DND-41 (cell line): ENCODE results near the gene S1PR1.
"Not testable (repeated sequence)": the region's sequence is repeated elsewhere in the genome, so short reads cannot be mapped to it uniquely, and the experiment has no call there.

Experiments
- ATAC-seq: fragments of 200-7000 bp; cut with Tn5 transposase; 3 replicates; pipeline ENCODE4 v1.9.1; 2021; ENCODE audit warnings: low read depth; ENCODE audit not compliant: insufficient read depth
- DNase-seq: peaks from one replicate; pipeline ENCODE4 v3.0.0-alpha.2; 2020
- H2AFZ ChIP-seq: 2 replicates; pipeline ENCODE4 v1.6.0; 2012; ENCODE audit warnings: low read depth, low read length
- H3K27ac ChIP-seq: 2 replicates; pipeline ENCODE4 v1.5.1; 2012; ENCODE audit warnings: low read length, inconsistent platforms
- H3K27me3 ChIP-seq: fragments of 200-600 bp; sonication (generic); 2 replicates; pipeline ENCODE4 v1.6.0; 2012; ENCODE audit warnings: low read length, mild to moderate bottlenecking, inconsistent platforms; ENCODE audit not compliant: insufficient read depth, poor library complexity
- H3K36me3 ChIP-seq: 2 replicates; pipeline ENCODE4 v1.5.1; 2012; ENCODE audit warnings: low read length, inconsistent platforms; ENCODE audit not compliant: insufficient read depth
- H3K4me1 ChIP-seq: 2 replicates; pipeline ENCODE4 v1.5.1; 2012; ENCODE audit warnings: mild to moderate bottlenecking, low read length; ENCODE audit not compliant: insufficient read depth
- H3K4me2 ChIP-seq: 2 replicates; pipeline ENCODE4 v1.6.0; 2012; ENCODE audit warnings: mild to moderate bottlenecking, moderate library complexity, low read length, inconsistent platforms; ENCODE audit not compliant: insufficient read depth
- H3K4me3 ChIP-seq, 2 experiments: fragments of 200-600 bp in 1 of 2; shearing (Covaris generic) in 1 of 2; 2 replicates each; pipeline ENCODE4 v1.5.1; 2012 to 2016; ENCODE audit warnings: inconsistent platforms in 2 of 2, low read length in 2 of 2, mild to moderate bottlenecking in 2 of 2, low read depth in 1 of 2, moderate library complexity in 1 of 2
- H3K79me2 ChIP-seq: 2 replicates; pipeline ENCODE4 v1.6.0; 2012; ENCODE audit warnings: low read length, inconsistent platforms; ENCODE audit not compliant: insufficient read depth
- H3K9ac ChIP-seq: 2 replicates; pipeline ENCODE4 v1.6.0; 2012; ENCODE audit warnings: low read depth, mild to moderate bottlenecking, inconsistent platforms, low read length, moderate library complexity
- H3K9me3 ChIP-seq: 2 replicates; pipeline ENCODE4 v1.5.1; 2012; ENCODE audit warnings: low read length, moderate library complexity, mild to moderate bottlenecking, inconsistent platforms; ENCODE audit not compliant: insufficient read depth, severe bottlenecking
- H4K20me1 ChIP-seq: 2 replicates; pipeline ENCODE4 v1.6.0; 2012; ENCODE audit warnings: low read length; ENCODE audit not compliant: insufficient read depth
- CTCF ChIP-seq: IDR thresholded peaks from 2 replicates; pipeline ENCODE4 v1.5.1; 2012; ENCODE audit warnings: borderline replicate concordance, low read length, moderate library complexity, mild to moderate bottlenecking; ENCODE audit not compliant: poor library complexity, severe bottlenecking; ENCODE audit errors: extremely low read depth
- EZH2 ChIP-seq: IDR thresholded peaks from 3 replicates; pipeline ENCODE4 v1.6.1; 2012; ENCODE audit warnings: borderline replicate concordance, low read depth, mild to moderate bottlenecking, moderate library complexity, low read length, inconsistent platforms; ENCODE audit not compliant: severe bottlenecking

Gene S1PR1

DNA sequence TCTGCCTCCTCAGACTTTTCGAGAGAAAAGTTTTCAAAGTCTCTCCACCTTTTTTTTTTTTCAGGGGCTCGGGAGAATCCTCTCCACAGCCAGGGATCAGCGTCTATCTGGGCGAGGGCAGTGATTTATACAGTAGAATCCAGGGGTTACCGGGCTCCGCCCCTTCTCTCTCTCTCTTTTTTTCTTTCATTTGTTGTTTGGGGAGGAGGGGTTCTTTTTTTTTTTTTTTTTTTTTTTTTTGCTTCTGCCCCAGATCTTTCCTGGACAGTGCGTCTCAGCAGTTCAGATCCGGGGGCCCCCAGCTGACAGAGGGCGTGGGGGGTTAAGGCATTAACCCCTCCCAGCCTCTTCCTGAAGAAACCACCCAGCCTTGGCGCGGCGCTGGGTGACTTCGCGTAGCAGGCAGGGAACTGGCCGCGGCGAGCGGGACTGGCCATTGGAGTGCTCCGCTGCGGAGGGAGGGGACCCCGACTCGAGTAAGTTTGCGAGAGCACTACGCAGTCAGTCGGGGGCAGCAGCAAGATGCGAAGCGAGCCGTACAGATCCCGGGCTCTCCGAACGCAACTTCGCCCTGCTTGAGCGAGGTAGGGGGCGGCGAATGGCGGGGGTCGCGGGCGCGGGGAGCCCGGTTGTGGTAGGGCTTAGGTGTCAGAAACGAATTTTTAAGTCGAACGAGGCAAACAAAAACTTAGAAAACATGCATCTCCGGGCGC is at the start of gene S1PR1:
TSS of gene S1PR1 (plus strand) at position 504 of the 713 bp plus-strand sequence. CDS start 1,966 bp downstream, outside the sequence.
- no peaks in the 10 kb centered on the region for H3K79me2 ChIP-seq
- no peaks in the 10 kb centered on the region for H3K9me3 ChIP-seq
- H3K4me2 ChIP-seq = peak within 1 kb of the TSS; percentile 84
- peak; percentile 53 for ATAC-seq
- TF ChIP-seq CTCF = no peak
- TF ChIP-seq EZH2 = no peak
- H3K36me3 ChIP-seq = peaks cover 5% of the 10 kb centered on the region; the same call in 1 of the 2 replicates
- peak within 1 kb of the TSS; percentile 45 to 65 for H3K4me3 ChIP-seq
- H4K20me1 ChIP-seq = no peaks in the 10 kb centered on the region
- peak; percentile 47 for DNase-seq
- H3K9ac ChIP-seq = peak within 1 kb of the TSS; percentile 58
- peaks cover 11% of the 10 kb centered on the region for H3K27me3 ChIP-seq
- H3K27ac ChIP-seq = peak within 1 kb of the TSS; percentile 58; the same call in 1 of the 2 replicates
- H2AFZ ChIP-seq = peak within 1 kb of the TSS; percentile 70
- peaks cover 34% of the 10 kb centered on the region for H3K4me1 ChIP-seq

- Histone ChIP-seq H3K4me1 (0 out of 2 replicates have a peak, but pooled peaks cover 3% of the 10 kb centered on the region), H3K27ac (no peak overlapping the region), H4K20me1 (no peaks in the 10 kb centered on the region), H3K4me2 (no peak overlapping the region), H2AFZ (no peak overlapping the region), H3K36me3 (no peaks in the 10 kb centered on the region), H3K27me3 (no peaks in the 10 kb centered on the region), H3K4me3 (no peak overlapping the region), H3K79me2 (no peaks in the 10 kb centered on the region), H3K9me3 (no peaks in the 10 kb centered on the region), H3K9ac (no peak overlapping the region)
- DNase-seq (no peak), ATAC-seq (no peak)
- no peak for TF ChIP-seq EZH2
- TF ChIP-seq CTCF = no peak
Observed at GRCh38 chr1:101187297-101187696, 49.5 kb upstream of the S1PR1 start.

- Histone ChIP-seq H4K20me1 (no peaks in the 10 kb centered on the region), H3K27ac (no peak overlapping the region), H3K79me2 (no peaks in the 10 kb centered on the region), H3K4me3 (no peak overlapping the region), H3K27me3 (no peaks in the 10 kb centered on the region), H2AFZ (no peak overlapping the region), H3K36me3 (no peaks in the 10 kb centered on the region), H3K9ac (no peak overlapping the region), H3K4me2 (no peak overlapping the region), H3K4me1 (no peaks in the 10 kb centered on the region), H3K9me3 (no peaks in the 10 kb centered on the region)
- TF ChIP-seq CTCF = no peak
- no peak for TF ChIP-seq EZH2
- DNase-seq (no peak), ATAC-seq (no peak)
Observed at GRCh38 chr1:101188331-101188730, 48.5 kb upstream of the S1PR1 start.

DNA sequence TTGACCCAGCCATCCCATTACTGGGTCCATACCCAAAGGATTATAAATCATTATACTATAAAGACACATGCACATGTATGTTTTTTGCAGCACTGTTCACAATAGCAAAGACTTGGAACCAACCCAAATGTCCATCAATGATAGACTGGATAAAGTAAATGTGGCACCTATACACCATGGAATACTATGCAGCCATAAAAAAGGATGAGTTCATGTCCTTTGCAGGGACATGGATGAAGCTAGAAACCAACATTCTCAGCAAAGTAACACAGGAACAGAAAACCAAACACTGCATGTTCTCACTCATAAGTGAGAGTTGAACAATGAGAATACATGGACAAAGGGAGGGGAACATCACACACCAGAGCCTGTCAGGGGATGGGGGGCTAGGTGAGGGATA is 47.9 kb upstream of the S1PR1 start:
- H3K4me2 ChIP-seq, H3K36me3 ChIP-seq, H3K4me1 ChIP-seq, H3K4me3 ChIP-seq, H3K27me3 ChIP-seq, DNase-seq, H3K9me3 ChIP-seq, H3K79me2 ChIP-seq, ATAC-seq, H3K27ac ChIP-seq, H4K20me1 ChIP-seq, H3K9ac ChIP-seq, H2AFZ ChIP-seq: not testable (repeated sequence)
